Stimulated activated effector memory CD8-positive, alpha-beta T cell treated with anti-CD3 and anti-CD28 coated beads, Interleukin-12 subunit alpha, Interleukin-12 subunit beta, amount 100 ng/mL, for 72 hours (primary cell): ENCODE results near the gene TXNL4B.

ENCODE experiments used
- ATAC-seq: fragments of 150-1000 bp; cut with Tn5 transposase; 2 replicates; pipeline ENCODE4 v1.10.0; 2021
- DNase-seq, 2 donors: peaks; one replicate each; pipeline ENCODE4 v3.0.0; 2021 to 2022; ENCODE audit warnings: low spot score in 2 of 2
- H3K27ac Mint-ChIP-seq: one replicate; pipeline ENCODE4 v1.8.0; 2022; ENCODE audit warnings: mild to moderate bottlenecking, mixed read lengths
- H3K36me3 Mint-ChIP-seq: one replicate; pipeline ENCODE4 v1.8.0; 2022; ENCODE audit warnings: mild to moderate bottlenecking, mixed read lengths
- H3K4me1 Mint-ChIP-seq: one replicate; pipeline ENCODE4 v1.8.0; 2022; ENCODE audit warnings: mixed read lengths
- H3K4me3 Mint-ChIP-seq: one replicate; pipeline ENCODE4 v1.8.0; 2022; ENCODE audit warnings: mild to moderate bottlenecking, mixed read lengths
- H3K9me3 Mint-ChIP-seq: one replicate; pipeline ENCODE4 v1.8.0; 2022; ENCODE audit warnings: mixed read lengths

TXNL4B gene

GRCh38 chr16:72093448-72094265 is at the start of gene TXNL4B, which contains the start of gene DHX38:
TSS of gene TXNL4B (minus strand) at chr16:72093620. CDS start at chr16:72090749, 2,871 bp downstream.
TSS of gene DHX38 (plus strand) at chr16:72093847. CDS start at chr16:72096158, 2,311 bp downstream.
- DNase-seq, result peak; percentile 67 to 92
- Mint-ChIP-seq H3K9me3 (no peaks in the 10 kb centered on the region), H3K4me1 (peaks cover 61% of the 10 kb centered on the region), H3K36me3 (peaks cover 69% of the 10 kb centered on the region), H3K4me3 (peak within 1 kb of the TSS; percentile 98), H3K27ac (peak within 1 kb of the TSS; percentile 98)
- ATAC-seq, result peak; percentile 98

- H3K9me3 Mint-ChIP-seq, result no peaks in the 10 kb centered on the region
- H3K27ac Mint-ChIP-seq, result no peak overlapping the region
- no peak overlapping the region for H3K4me3 Mint-ChIP-seq
- no peak for DNase-seq
- no peaks in the 10 kb centered on the region for H3K4me1 Mint-ChIP-seq
- ATAC-seq, result no peak
- no peaks in the 10 kb centered on the region for H3K36me3 Mint-ChIP-seq
Observed at GRCh38 chr16:72142476-72142875, 49.1 kb upstream of the TXNL4B start.

DNA sequence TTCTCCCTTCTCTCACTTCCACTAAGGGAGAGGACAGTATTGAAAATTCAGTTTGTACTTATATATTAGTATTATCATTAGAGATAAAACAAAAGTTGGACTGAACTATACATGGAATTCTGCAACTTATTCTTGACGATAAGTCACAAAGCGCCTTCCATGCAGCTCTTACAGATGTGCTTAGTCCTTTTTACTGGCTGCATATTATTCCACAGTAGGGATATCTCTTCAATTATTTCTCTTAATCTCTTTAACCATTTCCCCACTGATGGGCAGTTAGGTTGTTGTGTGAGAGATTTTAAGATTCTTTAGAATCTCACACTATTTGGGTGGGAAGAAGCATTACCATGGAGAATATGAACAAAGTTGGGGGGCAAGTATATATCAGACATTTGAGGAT is 46.5 kb upstream of the TXNL4B start:
- H3K9me3 Mint-ChIP-seq, result no peaks in the 10 kb centered on the region
- no peak overlapping the region for H3K4me3 Mint-ChIP-seq
- no peaks in the 10 kb centered on the region for H3K36me3 Mint-ChIP-seq
- ATAC-seq, result no peak
- H3K27ac Mint-ChIP-seq, result no peak overlapping the region
- DNase-seq, result no peak
- no peaks in the 10 kb centered on the region for H3K4me1 Mint-ChIP-seq

- Mint-ChIP-seq H3K4me3 (no peak overlapping the region), H3K4me1 (no peaks in the 10 kb centered on the region), H3K27ac (no peak overlapping the region), H3K36me3 (no peaks in the 10 kb centered on the region), H3K9me3 (no peaks in the 10 kb centered on the region)
- DNase-seq, result no peak
- ATAC-seq, result no peak
Observed at GRCh38 chr16:72138064-72138572, 44.7 kb upstream of the TXNL4B start.

GRCh38 chr16:72137380-72138063 is 44.1 kb upstream of the TXNL4B start:
- Mint-ChIP-seq H3K4me3 (no peak overlapping the region), H3K36me3 (no peaks in the 10 kb centered on the region), H3K4me1 (no peaks in the 10 kb centered on the region), H3K27ac (no peak overlapping the region), H3K9me3 (no peaks in the 10 kb centered on the region)
- DNase-seq, result no peak
- ATAC-seq, result no peak

GRCh38 chr16:72134507-72134906 is 41.1 kb upstream of the TXNL4B start:
- no peak overlapping the region for H3K4me3 Mint-ChIP-seq
- DNase-seq (no peak), ATAC-seq (no peak)
- no peak overlapping the region for H3K27ac Mint-ChIP-seq
- no peaks in the 10 kb centered on the region for H3K9me3 Mint-ChIP-seq
- H3K36me3 Mint-ChIP-seq, result no peaks in the 10 kb centered on the region
- H3K4me1 Mint-ChIP-seq, result no peaks in the 10 kb centered on the region

- H3K9me3 Mint-ChIP-seq, result no peaks in the 10 kb centered on the region
- no peaks in the 10 kb centered on the region for H3K36me3 Mint-ChIP-seq
- H3K4me3 Mint-ChIP-seq, result no peak overlapping the region
- DNase-seq (no peak), ATAC-seq (no peak)
- no peaks in the 10 kb centered on the region for H3K4me1 Mint-ChIP-seq
- H3K27ac Mint-ChIP-seq, result peak overlapping the region; percentile 63
Observed at GRCh38 chr16:72132726-72133125, 39.3 kb upstream of the TXNL4B start.

DNA sequence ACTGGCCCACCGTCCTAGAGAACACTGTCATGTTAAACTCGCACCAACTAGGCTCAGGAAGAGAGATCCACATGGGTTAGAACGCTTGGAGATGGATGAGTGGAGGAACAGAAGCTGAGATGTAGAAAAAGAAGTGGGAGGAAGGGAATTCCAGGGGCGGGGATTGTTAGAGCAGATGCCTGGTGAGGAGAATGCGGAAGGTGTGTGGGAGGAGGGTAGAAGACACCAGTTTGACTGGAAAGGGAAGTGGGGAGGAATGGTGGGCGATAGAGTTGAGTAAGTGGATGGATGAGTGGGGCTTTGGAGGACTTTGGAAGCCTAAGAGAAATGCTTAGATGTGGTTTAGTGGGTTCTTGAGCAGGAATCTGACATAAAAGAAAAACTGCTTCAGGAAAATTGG is 37.6 kb upstream of the TXNL4B start:
- H3K27ac Mint-ChIP-seq, result no peak overlapping the region
- H3K4me3 Mint-ChIP-seq, result no peak overlapping the region
- ATAC-seq (no peak), DNase-seq (no peak)
- H3K4me1 Mint-ChIP-seq, result no peaks in the 10 kb centered on the region
- H3K9me3 Mint-ChIP-seq, result no peaks in the 10 kb centered on the region
- no peaks in the 10 kb centered on the region for H3K36me3 Mint-ChIP-seq

DNA sequence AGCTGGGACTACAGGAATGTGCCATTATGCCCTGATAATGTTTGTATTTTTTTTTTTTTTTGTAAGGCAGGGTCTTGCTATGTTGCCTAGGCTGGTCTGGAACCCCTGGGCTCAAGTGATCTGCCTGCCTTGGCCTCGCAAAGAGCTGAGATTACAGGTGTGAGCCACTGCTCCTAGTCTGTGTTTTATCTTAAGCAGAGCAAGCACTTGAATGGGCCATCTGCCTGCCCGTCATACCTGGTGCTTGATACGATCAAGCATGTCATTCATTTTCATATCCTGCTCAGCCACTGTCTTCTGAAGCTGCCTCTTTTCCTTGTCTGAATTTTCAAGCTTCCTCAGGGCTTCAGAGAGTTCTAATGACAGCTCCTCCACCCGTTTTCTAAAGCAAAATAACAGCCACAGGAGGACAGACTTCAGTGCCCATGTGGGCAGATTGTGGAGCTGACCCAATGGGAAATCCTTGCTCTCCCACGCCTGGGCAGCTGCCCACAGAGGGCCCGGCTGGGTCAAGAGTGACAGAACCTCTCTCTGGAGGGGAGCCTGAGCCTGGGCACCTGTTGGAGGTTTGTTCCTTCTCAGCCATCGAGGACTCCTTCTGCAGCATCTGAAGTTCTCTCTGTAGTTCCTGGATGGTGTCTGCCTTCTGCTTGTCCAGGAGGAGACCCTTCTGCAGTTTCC is 36.7 kb upstream of the TXNL4B start:
- H3K4me1 Mint-ChIP-seq, result no peaks in the 10 kb centered on the region
- no peak overlapping the region for H3K27ac Mint-ChIP-seq
- DNase-seq (no peak), ATAC-seq (no peak)
- no peaks in the 10 kb centered on the region for H3K9me3 Mint-ChIP-seq
- H3K4me3 Mint-ChIP-seq, result no peak overlapping the region
- no peaks in the 10 kb centered on the region for H3K36me3 Mint-ChIP-seq

DNA sequence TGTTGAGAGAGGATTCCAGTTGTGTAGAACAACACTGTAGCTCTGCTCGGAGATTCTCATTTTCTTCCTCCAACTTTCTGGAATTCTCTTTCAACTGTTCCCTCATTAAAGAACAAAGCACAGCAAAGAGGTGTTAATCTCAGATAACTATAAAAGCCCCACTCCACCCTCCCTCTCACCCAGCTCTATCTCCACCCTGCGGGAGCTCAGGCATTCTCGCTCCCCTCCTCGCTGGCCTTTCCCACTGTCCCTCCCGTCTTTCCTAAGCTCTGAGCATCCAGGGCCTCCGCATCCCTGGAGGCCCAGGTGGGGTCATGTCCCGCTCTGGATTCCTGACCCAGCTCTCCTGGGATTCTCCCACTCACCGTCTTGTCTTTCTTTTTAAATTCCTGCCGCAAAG is 35.3 kb upstream of the TXNL4B start:
- ATAC-seq (no peak), DNase-seq (no peak)
- no peaks in the 10 kb centered on the region for H3K9me3 Mint-ChIP-seq
- H3K4me3 Mint-ChIP-seq, result no peak overlapping the region
- H3K4me1 Mint-ChIP-seq, result no peaks in the 10 kb centered on the region
- H3K27ac Mint-ChIP-seq, result no peak overlapping the region
- no peaks in the 10 kb centered on the region for H3K36me3 Mint-ChIP-seq

DNA sequence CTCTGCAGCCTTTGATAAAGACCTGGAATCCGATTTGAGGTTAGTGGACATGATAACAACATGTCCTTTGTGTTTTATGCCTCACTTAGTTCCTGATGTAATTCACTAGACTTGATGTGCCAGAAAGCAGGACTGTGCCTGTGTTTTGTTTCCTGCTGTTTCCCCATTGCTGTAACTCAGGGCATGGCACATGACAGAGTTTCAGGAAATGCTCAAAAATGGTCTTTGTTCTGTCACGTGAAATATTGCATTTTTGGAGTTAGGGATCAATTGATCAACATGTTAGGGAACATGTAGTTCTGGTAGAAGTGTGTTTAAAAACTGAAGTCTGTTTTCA is 33.0 kb upstream of the TXNL4B start:
- no peak for DNase-seq
- Mint-ChIP-seq H3K27ac (no peak overlapping the region), H3K36me3 (no peaks in the 10 kb centered on the region), H3K9me3 (no peaks in the 10 kb centered on the region), H3K4me3 (no peak overlapping the region), H3K4me1 (no peaks in the 10 kb centered on the region)
- no peak for ATAC-seq

DNA sequence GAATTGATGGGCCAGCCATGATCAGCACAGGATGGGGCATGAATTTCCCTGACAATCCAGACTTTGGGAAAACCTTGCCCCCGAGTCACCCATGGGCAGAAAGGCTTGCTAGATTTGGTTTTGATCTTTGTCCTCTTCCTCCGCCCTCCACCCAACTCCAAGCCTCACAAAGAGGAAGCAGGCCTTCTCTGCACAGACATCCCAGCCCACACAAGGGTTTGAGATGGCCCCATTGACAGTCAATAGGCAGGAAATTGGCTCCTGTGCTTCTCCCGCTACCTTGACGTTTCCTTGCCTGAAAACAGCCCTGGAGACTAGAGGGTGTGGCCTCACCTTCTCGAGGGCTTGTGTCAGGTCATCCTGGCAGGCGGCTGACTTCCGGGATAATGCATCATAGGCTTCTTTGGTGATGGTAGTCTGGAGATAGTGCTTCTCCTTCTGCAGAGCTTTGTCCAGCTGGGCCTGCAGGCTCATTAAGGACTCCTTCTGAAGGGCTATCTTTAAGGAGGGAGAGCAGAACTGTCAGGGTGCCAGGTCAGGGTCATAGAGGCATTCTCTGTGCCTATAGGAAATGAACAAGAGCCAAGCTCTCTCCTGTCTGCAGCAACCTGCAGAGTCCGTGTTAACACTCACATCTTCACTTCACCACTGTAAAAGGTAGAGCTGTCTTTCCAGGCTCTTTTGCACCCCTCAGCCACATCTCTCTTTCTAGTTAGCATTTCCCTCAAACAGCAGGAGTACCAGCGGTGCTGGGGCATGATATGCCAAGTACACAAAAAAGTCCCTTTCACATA is 32.4 kb upstream of the TXNL4B start:
- H3K4me1 Mint-ChIP-seq, result no peaks in the 10 kb centered on the region
- ATAC-seq, result no peak
- H3K36me3 Mint-ChIP-seq, result no peaks in the 10 kb centered on the region
- no peak overlapping the region for H3K4me3 Mint-ChIP-seq
- no peaks in the 10 kb centered on the region for H3K9me3 Mint-ChIP-seq
- no peak overlapping the region for H3K27ac Mint-ChIP-seq
- DNase-seq, result peak in 1 of 2 donors; percentile 34

DNA sequence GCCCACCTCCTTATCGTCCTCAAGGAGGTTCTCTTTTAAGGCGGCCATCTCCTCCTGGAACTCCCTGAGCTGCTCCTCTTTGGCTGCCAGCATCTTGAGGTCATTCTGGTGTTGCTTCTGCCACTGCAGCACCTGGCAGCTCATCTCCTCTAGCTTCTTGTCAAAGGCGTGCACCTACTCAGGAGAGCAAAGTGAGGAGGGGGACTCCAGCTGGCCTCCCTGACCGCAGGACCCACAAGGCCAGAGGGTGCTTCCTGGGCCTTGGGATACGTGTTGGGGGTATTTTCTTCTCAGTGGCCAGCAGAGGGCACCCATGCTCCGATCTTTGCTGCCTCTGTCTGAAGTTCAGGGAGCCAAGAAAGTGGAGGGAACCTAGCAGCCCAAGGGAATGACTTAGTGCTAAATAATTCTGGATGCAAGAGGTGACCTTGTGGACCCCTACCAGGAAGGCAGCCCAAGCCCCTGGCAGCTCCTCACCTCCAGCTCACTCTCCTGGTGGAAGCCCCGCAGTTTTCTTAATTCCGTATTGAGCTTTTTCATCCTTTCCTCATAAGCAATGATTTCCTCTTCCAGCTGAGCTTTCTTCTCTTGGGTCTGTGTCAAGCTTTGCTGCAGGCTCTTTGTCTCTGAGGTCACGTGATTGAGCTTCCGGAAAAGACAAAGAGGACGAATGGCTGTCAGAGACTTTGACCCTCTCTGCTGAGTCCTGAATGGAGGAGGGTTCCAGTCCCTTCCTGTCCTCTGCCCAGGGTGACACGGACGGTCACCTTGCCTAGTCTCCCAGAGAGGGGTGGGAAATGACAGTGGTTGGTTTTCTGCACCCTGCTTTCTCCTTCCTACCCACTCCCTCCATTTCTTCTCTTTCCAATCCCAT is 31.6 kb upstream of the TXNL4B start:
- no peak overlapping the region for H3K4me3 Mint-ChIP-seq
- DNase-seq, result peak; percentile 37 to 80
- no peaks in the 10 kb centered on the region for H3K36me3 Mint-ChIP-seq
- no peaks in the 10 kb centered on the region for H3K4me1 Mint-ChIP-seq
- no peak overlapping the region for H3K27ac Mint-ChIP-seq
- no peaks in the 10 kb centered on the region for H3K9me3 Mint-ChIP-seq
- peak; percentile 66 for ATAC-seq

DNA sequence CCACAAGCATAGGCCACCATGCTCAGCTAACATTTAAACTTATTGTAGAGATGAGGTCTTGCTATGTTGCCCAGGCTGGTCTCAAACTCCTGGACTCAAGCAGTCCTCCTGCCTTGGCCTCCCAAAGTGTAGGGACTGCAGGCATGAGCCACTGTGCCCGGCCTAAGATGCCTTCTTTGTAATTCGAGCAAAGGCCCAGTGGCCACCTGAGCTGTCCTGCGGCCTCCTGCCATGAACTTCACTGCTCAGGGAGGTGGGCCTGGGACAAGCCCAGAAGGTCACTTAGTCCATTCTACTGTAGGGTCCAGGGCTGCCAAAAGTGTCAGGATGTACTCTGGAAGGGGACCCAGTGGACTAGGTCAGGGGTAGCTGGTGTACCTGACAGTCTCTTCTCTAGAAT is 30.7 kb upstream of the TXNL4B start:
- H3K27ac Mint-ChIP-seq, result no peak overlapping the region
- no peak overlapping the region for H3K4me3 Mint-ChIP-seq
- H3K4me1 Mint-ChIP-seq, result no peaks in the 10 kb centered on the region
- ATAC-seq, result no peak
- no peaks in the 10 kb centered on the region for H3K36me3 Mint-ChIP-seq
- DNase-seq, result no peak
- H3K9me3 Mint-ChIP-seq, result no peaks in the 10 kb centered on the region
